ENCODE data around the gene PPFIA2.

GRCh38 chr12:81359736-81360135, 399.4 kb downstream of the PPFIA2 start:
- TF ChIP-seq, protein P1, sequence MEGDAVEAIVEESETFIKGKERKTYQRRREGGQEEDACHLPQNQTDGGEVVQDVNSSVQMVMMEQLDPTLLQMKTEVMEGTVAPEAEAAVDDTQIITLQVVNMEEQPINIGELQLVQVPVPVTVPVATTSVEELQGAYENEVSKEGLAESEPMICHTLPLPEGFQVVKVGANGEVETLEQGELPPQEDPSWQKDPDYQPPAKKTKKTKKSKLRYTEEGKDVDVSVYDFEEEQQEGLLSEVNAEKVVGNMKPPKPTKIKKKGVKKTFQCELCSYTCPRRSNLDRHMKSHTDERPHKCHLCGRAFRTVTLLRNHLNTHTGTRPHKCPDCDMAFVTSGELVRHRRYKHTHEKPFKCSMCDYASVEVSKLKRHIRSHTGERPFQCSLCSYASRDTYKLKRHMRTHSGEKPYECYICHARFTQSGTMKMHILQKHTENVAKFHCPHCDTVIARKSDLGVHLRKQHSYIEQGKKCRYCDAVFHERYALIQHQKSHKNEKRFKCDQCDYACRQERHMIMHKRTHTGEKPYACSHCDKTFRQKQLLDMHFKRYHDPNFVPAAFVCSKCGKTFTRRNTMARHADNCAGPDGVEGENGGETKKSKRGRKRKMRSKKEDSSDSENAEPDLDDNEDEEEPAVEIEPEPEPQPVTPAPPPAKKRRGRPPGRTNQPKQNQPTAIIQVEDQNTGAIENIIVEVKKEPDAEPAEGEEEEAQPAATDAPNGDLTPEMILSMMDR (optimal IDR thresholded peaks at IDR 0.05 in 1 of 3, IDR thresholded peaks at IDR 0.05 in 1 of 3, conservative IDR thresholded peaks at IDR 0.05 in 1 of 3; ENCODE audit: extremely low read depth in 1 of 3, insufficient read depth in 2 of 3, low read length in 3 of 3), result no peak
- TF ChIP-seq EZH2 (IDR thresholded peaks at IDR 0.05; ENCODE audit: low read length), result no peak
